GM23248 (cell line): ENCODE data around the gene KNDC1.

Source experiments
- EZH2 ChIP-seq: fragments of 200-600 bp; sonication (generic); IDR thresholded peaks from 2 replicates; pipeline ENCODE4 v1.6.1; 2018; ENCODE audit warnings: antibody characterized with exemption, mild to moderate bottlenecking; ENCODE audit not compliant: insufficient read depth, poor library complexity, severe bottlenecking
- EZH2phosphoT487 ChIP-seq: fragments of 200-600 bp; sonication (generic); IDR thresholded peaks from 2 replicates; pipeline ENCODE4 v1.6.1; 2018; ENCODE audit warnings: antibody characterized with exemption, moderate library complexity, mild to moderate bottlenecking, low read depth; ENCODE audit not compliant: insufficient read depth

DNA sequence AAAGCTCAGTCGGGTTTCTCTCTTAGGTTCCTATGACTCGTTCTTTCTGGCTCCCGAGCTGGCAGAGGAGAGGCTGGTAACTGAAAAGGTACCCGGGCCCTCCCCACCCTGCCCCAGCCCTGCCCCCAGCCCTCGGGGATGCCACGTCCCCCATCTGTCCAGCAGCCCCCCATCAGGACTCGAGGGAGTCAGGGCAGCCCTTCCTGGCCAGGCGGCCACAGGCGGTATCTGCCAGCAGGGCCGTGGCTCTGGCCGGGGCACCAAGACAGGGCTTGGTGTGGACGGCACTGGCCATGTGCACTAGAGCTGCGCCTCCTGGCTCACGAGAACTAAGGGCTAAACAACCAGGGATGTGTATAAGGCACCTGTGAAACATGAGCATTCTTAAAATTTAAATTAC is 29.7 kb downstream of the KNDC1 start:
- TF ChIP-seq EZH2phosphoT487 (no peak), EZH2 (no peak)
